Tibial artery (tissue), 4 donors: Measurements from ENCODE around the gene IL12RB2.

Source experiments
- DNase-seq, 2 donors: peaks; one replicate each; pipeline ENCODE4 v3.0.0-alpha.2; 2019
- H3K27ac ChIP-seq, 2 donors: fragments of 200-600 bp; sonication (generic) in 1 of 2; 1 replicate in 1 of 2; 2 replicates in 1 of 2; pipeline ENCODE4 v1.5.1; 2018 to 2019; ENCODE audit warnings: mild to moderate bottlenecking in 1 of 2
- H3K27me3 ChIP-seq, 2 donors: fragments of 200-600 bp; sonication (generic) in 1 of 2; one replicate each; pipeline versions ENCODE4 v1.5.1 to v1.6.0; 2016 to 2019
- H3K36me3 ChIP-seq, 3 donors: fragments of 200-600 bp; sonication (generic) in 2 of 3; one replicate each; pipeline ENCODE4 v1.5.1; 2016 to 2019; ENCODE audit warnings: mild to moderate bottlenecking in 2 of 3
- H3K4me1 ChIP-seq, 4 donors: fragments of 200-600 bp; sonication (generic) in 2 of 4; 1 replicate in 3 of 4; 2 replicates in 1 of 4; pipeline ENCODE4 v1.5.1; 2016 to 2019
- H3K4me3 ChIP-seq, 2 donors: fragments of 200-600 bp; sonication (generic) in 1 of 2; 1 replicate in 1 of 2; 2 replicates in 1 of 2; pipeline ENCODE4 v1.5.1; 2018 to 2019; ENCODE audit warnings: mild to moderate bottlenecking in 2 of 2
- H3K9me3 ChIP-seq, 3 donors: fragments of 200-600 bp; sonication (generic) in 1 of 3; one replicate each; pipeline ENCODE4 v1.5.1; 2016 to 2019
- intact Hi-C: fragments of 100-400 bp; cut with DNase I; formaldehyde crosslinking; loops from one replicate; pipeline ENCODE4 v1.15.0; 2023; ENCODE audit warnings: low total_unique reads
- TF ChIP-seq, protein P1 (sequence below), 2 experiments: fragments of 200-600 bp in 1 of 2; fragments of 450-650 bp in 1 of 2; IDR thresholded peaks; one replicate each; pipeline ENCODE4 v1.5.1; 2017 to 2019; ENCODE audit warnings: antibody characterized with exemption in 2 of 2, mild to moderate bottlenecking in 1 of 2, moderate library complexity in 1 of 2

Gene IL12RB2

DNA sequence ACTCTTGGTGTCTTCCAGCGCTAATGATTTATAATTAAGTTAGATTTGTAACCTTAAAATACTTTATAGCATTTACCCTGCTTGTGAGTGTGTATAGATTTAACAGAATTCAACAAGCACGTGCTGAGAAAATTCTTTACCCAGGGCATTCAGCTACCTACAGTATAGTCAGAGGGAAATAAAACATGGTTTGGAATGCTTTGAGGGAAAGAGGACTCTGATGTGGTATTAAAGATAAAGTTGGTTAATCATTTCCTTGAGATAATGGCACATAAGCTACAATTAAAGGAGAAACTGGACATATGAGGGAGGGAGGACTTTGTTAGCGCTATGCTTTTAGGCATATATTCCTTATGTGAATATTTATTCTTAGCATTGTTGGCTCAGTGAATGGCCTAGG lies 26.4 kb upstream of the IL12RB2 start:
- TF ChIP-seq, protein P1, sequence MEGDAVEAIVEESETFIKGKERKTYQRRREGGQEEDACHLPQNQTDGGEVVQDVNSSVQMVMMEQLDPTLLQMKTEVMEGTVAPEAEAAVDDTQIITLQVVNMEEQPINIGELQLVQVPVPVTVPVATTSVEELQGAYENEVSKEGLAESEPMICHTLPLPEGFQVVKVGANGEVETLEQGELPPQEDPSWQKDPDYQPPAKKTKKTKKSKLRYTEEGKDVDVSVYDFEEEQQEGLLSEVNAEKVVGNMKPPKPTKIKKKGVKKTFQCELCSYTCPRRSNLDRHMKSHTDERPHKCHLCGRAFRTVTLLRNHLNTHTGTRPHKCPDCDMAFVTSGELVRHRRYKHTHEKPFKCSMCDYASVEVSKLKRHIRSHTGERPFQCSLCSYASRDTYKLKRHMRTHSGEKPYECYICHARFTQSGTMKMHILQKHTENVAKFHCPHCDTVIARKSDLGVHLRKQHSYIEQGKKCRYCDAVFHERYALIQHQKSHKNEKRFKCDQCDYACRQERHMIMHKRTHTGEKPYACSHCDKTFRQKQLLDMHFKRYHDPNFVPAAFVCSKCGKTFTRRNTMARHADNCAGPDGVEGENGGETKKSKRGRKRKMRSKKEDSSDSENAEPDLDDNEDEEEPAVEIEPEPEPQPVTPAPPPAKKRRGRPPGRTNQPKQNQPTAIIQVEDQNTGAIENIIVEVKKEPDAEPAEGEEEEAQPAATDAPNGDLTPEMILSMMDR (IDR thresholded peaks at IDR 0.05) = no peak
- H3K4me3 ChIP-seq = no peak overlapping the region

DNA sequence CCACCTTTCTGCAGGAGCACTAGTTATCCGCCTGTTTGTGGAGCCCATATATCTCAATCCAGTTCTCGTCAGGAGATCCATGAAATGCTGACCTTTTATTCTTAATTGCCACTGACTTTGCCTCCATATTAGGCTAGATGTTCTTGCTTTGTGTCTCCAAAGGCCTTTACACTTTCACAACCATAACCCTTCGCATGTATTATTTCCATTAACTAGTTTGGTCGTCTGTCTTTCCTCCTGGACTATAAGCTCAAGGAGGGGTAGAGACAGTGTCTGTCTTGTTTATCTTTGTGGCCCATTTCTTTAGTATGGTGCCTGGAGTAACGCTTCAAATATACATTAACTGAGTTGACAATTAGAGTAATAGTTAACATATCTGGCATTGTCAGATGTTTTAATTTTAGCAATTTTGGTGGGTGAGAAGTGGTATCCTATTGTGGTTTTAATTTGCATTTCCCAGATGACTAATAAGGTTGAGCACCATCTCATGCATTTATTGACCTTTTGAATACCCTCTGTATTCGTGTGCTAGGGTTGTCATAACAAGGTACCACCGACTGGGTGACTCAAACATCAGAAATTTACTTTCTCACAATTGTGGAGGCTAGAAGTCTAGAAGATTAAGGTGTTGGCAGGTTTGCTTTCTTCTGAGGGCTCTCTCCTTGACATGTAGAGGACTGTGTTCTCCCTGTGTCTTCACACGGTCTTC lies 21.7 kb upstream of the IL12RB2 start:
- intact Hi-C loops = no loop called here
- Histone ChIP-seq H3K27ac (no peak overlapping the region), H3K4me1 (no peaks in the 10 kb centered on the region), H3K27me3 (no peaks in the 10 kb centered on the region), H3K4me3 (no peak overlapping the region), H3K9me3 (no peaks in the 10 kb centered on the region), H3K36me3 (no peaks in the 10 kb centered on the region)
- TF ChIP-seq, protein P1 (IDR thresholded peaks at IDR 0.05) = no peak
- no peak for DNase-seq

More for the DNA sequence above, 26.4 kb upstream of the IL12RB2 start:
- Histone ChIP-seq H3K4me1 (no peaks in the 10 kb centered on the region), H3K9me3 (no peaks in the 10 kb centered on the region), H3K27me3 (no peaks in the 10 kb centered on the region), H3K36me3 (no peaks in the 10 kb centered on the region), H3K27ac (no peak overlapping the region)
- intact Hi-C loops = no loop called here
- DNase-seq = no peak

DNA sequence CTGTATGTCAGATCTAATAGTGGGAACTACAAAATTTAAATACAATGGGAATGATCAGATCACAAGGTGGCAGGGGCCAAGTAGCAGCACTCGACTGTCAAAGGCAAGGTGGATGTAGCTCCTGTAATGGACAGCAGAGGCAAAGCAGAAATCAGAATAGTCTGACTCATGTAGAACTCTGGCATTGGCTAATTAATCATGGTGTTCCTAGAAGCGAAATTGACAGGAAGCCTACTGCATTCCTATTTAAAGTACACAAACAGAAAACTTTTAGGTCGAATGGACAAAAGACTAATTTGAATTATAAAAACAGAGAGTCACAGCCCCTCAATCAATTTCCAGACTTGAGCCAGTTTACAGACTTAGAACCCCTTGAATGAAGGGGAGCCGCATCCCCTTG lies 17.4 kb upstream of the IL12RB2 start:
- Histone ChIP-seq H3K27ac (no peak overlapping the region), H3K9me3 (no peaks in the 10 kb centered on the region), H3K4me3 (no peak overlapping the region), H3K4me1 (no peaks in the 10 kb centered on the region), H3K36me3 (no peaks in the 10 kb centered on the region), H3K27me3 (no peaks in the 10 kb centered on the region)
- DNase-seq = no peak
- intact Hi-C loops = no loop called here
- TF ChIP-seq, protein P1 (IDR thresholded peaks at IDR 0.05) = no peak

DNA sequence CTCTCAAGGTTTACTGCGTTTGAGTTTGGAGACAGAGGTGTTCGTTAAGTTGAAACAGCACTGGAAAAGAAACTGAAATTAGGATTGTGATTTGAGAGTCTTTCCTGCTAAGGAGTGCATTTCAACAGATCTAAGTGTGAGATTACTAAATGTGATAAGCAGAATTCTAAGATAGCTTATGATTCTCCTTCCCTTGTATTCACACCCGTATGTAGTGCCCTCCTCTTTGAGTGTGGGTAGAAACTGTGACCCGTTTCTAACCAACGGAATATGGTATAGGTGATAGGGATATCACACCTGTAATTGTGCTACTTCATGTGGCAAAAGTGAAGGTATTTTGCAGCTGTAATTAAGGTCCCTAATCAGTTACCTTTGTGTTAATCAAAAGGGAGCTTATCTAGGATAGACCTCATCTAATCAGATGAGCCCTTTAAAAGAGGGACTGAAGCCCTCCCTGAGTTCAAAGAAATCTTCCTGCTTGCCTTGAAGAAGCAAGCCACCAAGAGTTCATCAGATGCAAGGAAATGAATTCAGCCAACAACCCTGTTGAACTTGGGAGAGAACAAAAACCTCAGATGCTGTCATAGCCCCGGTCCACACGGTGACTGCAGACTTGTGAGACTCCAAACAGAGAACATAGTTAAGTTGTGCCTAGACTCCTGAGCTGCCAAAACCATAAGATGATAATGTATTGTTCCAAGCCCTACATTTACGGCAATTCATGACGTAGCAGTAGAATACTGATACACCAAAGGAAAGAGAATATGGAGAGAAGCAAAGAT lies 12.6 kb upstream of the IL12RB2 start:
- H3K4me1 ChIP-seq = no peaks in the 10 kb centered on the region
- H3K9me3 ChIP-seq = no peaks in the 10 kb centered on the region
- H3K27me3 ChIP-seq = no peaks in the 10 kb centered on the region
- H3K36me3 ChIP-seq = no peaks in the 10 kb centered on the region
- intact Hi-C loops = no loop called here
- H3K4me3 ChIP-seq = no peak overlapping the region
- TF ChIP-seq, protein P1 (IDR thresholded peaks at IDR 0.05) = no peak
- no peak for DNase-seq
- H3K27ac ChIP-seq = no peak overlapping the region

DNA sequence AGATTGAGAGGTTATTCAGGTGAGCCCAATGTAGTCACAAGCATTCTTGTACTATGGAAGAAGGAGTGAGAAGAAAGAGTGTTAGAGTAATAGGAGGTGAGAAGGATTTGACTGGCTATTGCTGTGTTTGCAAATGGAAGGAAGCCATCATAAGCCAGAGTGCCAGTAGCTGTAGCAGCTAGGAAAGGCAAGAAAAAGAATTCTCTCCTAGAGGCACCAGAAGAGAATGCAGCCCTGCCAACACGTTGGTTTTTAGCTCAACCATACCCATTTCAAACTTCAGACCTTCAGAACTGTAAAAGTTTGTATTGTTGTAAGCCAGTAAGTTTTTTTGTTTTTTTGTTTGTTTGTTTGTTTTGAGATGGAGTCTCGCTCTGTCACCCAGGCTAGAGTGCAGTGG lies 8.9 kb upstream of the IL12RB2 start:
- TF ChIP-seq, protein P1 (IDR thresholded peaks at IDR 0.05) = no peak
- Histone ChIP-seq H3K4me1 (no peaks in the 10 kb centered on the region), H3K9me3 (no peaks in the 10 kb centered on the region), H3K27me3 (no peaks in the 10 kb centered on the region), H3K4me3 (no peak overlapping the region), H3K36me3 (no peaks in the 10 kb centered on the region), H3K27ac (no peak overlapping the region)
- intact Hi-C loops = no loop called here
- no peak for DNase-seq
